Hindlimb muscle (tissue), 1 donor: ENCODE measurements around the gene PPDPF. TPM values are rescaled to one million over a fixed set of nuclear protein-coding genes. Genes with fewer than 3 reads are reported as not detected.

ENCODE experiments used
- DNase-seq: peaks from one replicate; pipeline ENCODE4 v3.0.0-alpha.2; 2013
- polyA plus RNA-seq: library from polyadenylated mRNA; unstranded; fragments of 120-200 nt; gene quantifications from one replicate; pipeline ENCODE4 v1.2.1, GENCODE V29; 2013; ENCODE audit not compliant: insufficient read length

Gene PPDPF
- polyA plus RNA-seq, 1 donor, result 287 TPM

DNA sequence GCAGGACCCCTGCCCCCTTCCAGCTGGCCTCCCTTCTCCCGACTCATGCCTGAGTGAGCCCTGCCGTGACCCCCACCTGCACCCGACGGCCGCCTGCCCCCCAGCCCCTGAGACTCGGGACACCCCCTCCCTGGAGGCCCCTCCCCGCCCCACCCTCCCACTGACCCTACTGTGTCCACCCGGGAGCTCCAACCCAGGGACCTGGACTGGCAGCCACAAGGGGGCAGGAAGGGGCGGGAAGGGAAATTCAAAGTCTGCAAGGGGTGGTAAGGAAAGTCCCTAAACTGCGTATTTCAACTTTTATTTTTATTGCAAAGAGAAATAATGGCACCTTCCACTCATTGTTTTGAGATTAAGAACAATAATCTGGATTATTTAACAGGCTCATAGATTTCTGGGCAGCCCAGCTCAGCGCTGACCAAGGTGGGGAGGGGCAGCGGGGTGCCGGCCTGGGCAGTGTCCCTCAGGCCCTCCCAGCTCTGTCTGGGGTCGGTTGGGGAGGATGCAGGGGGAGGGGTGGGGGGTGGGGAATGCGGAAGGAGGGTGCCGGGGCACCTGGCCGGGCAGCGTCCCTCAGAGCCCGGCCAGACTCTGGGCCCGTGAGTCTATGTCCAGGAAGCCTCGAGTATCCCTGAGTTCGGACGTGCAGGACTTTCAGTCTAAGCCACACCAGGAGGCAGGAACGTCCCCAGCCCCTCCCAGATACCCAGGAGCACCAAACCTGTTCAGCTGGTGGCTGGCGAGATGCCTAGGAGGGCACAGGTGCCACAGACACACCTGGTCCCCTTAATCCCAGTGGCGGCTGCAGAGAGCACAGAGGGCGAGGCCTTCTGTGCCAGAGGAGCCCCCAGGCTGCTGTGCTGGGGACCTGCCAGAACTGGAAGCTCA, 17.9 kb downstream of the PPDPF start:
- no peak for DNase-seq

DNA sequence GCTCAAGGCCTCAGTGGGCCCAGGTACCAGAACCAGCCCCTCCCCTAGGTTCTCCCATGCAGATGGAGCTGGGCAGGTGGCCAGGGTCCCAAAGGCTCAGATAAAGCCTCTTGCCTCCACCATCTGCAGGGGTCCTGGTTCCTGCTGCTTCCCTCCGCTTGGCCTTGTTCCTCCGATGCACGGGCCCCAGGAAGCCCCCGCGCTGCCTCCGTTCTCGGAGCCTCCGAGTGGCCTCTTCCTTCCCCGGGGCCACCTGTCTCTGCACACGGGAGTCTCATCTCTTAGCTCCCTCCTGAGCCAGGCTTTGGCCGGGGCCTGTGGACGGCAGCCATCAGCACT, 18.5 kb downstream of the PPDPF start:
- no peak for DNase-seq

DNA sequence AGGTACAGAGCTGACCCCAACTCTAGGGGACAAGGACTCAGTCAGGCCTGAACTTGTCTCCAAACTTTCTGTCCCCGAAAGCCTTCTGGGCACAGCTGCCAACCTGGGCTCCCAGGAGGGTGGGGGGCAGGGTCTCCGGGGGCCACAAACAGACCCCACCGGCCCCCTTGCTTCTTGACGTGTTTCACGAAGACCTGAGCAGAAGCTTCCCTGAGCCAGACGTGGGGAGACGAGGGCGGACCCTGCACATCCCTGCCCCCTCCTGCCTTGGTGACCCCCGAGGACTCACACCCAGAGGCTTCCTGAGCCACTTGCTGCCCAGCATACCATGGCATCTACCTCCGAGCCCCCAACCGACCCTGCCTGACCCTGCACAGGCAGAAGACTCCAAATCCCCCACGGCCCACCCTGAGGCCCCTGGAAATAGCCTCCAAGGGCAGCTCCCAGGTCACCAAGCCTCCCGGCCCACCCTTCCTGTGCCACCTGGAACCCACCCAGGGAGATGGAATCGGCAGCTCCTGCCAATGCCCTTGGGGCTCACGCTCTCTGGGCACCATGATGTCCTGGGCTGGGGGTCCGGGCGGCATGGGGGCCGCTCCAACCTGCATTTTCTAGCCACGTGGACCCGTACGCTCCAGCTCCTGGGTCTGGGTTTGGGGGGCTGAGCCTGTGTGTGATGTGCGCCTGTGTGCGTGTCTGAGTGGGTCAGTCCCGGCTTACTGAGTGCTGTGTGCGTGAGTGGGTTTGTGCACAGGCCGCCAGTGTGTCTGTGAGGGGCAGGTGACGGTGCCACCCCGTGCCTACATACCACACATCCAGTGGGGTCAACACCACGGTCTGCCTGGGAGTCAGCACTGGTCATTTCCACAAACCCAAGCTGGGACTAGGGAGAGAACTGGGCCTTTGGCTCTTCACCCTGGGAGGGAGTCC, 19.1 kb downstream of the PPDPF start:
- DNase-seq, result no peak

DNA sequence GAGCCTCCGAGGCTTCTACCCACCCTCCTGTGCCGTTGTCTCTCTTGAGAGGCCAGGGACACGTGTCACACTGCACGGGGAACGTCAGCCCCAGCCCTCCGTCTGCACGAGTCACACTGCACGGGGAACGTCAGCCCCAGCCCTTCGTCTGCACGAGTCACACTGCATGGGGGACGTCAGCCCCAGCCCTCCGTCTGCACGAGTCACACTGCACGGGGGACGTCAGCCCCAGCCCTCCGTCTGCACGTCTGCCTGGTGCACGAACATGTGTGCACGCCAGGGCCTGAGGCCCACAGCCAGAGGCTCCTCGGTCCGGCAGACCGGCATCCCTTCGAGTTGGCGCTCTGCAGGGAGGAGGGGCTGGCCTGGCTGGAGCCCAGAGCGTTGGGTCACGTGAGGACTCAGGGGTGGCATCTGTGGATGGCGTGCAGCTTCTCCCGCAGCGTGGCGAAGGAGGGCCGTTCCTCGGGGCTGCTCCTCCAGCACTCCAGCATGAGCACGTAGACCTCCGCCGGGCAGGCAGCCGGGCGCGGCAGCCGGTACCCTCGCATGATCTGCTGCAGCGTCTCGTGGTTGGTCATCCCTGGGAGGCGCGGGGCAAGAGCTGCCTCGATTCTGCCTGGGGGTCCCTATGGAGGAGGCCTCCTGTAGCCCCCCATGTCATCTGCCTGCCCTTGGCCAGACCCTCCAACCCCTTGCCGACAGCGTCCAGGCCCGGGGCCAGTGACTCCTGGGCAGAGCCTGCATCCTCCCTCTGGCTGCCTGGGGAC, 20.0 kb downstream of the PPDPF start:
- no peak for DNase-seq

DNA sequence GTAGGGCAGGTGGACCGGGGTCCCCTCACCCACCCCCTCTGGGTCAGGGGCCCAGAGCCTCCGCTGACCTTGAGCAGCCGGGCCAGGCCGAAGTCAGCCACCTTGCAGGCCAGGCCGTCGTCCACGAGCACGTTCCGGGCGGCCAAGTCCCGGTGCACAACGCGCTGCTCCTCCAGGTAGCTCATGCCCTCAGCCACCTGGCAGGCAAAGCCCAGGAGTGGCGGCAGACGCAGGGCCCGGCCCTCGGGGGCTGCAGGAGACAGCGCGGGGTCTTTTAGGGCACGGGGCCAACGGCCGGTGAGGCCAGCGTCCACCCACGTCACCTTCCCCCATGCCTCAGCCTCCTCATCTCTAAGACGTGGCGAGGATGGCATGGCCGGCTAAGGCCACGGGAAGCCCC, 20.8 kb downstream of the PPDPF start:
- DNase-seq, result no peak

DNA sequence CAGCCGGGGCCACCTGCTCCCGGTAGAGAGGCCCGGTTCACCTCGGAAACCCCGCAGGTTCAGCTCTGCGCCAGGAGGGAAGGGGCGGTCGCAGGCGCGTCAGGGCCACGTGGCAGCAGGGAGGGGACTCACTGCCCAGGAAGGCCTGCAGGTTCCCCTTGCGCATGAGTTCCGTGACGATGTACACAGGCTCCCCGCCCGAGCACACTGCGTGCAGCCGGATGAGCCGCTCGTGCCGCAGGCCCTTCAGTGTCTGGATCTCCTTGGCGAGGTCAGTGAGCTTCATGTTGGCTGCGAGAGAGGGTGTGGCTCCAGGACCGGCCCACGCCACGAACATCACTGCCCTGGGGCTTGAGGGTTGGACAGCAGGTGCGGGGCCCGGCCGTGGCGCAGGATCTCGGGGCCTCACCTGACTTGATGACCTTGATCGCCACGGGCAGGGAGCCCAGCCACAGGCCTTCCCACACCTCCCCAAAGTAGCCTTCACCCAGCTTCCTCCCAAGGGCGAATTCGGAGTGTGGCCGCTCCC, 21.5 kb downstream of the PPDPF start:
- DNase-seq, result no peak

DNA sequence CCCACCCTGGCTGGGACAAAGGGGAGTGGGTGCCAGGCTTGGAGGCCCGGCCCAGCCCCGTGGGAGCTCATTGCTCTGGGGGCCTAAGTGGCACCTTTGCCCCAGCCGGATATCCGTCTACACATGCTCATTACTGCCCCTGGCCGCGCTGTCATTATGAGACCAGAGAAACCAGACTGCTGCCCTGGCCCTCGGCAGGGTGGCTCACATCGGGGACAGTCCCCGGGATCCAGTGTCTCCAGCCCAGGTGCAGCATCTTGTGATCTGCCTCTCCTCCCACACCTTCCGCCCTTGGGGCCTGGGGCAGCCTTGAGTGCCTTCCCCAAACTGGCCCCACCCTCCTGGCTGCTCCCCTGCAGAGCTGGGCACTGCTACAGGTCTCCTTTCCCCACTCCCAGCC, 22.1 kb downstream of the PPDPF start:
- no peak for DNase-seq

DNA sequence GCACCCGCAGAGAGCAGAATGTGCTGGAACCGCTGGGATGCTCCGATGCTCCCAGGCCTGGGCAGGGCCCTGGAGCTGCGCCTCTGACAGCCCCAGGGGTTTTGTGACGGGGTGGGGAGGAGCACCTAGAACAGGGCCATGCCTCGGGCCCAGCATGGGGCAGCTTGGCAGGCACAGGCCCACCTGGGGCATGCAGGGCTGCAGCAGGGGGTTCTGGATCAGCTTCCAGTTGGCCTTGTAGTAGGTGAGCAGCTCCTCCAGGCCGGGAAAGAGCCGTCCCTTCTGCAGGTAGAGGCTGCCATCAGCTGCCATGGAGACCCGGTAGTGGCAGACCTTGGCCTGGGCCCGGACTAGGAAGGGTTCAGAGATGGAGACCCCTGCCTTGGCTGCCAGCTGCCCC, 22.6 kb downstream of the PPDPF start:
- DNase-seq, result no peak

DNA sequence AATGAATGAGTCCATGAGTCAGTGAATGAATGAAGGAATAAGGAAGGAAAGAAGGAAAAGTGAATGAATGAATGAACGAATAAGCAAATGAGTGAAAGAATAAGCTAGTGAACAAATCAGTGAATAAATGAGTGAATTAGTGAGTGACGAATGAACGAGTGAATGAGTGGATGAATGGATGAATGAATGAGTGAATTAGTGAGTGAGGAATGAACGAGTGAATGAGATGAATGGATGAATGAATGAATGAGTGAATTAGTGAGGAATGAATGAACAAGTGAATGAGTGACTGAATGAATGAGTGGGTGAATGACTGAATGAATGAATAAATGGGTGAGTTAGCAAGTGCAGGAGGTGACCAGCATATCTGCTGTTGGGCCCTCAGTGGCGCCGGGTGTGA, 23.2 kb downstream of the PPDPF start:
- no peak for DNase-seq

DNA sequence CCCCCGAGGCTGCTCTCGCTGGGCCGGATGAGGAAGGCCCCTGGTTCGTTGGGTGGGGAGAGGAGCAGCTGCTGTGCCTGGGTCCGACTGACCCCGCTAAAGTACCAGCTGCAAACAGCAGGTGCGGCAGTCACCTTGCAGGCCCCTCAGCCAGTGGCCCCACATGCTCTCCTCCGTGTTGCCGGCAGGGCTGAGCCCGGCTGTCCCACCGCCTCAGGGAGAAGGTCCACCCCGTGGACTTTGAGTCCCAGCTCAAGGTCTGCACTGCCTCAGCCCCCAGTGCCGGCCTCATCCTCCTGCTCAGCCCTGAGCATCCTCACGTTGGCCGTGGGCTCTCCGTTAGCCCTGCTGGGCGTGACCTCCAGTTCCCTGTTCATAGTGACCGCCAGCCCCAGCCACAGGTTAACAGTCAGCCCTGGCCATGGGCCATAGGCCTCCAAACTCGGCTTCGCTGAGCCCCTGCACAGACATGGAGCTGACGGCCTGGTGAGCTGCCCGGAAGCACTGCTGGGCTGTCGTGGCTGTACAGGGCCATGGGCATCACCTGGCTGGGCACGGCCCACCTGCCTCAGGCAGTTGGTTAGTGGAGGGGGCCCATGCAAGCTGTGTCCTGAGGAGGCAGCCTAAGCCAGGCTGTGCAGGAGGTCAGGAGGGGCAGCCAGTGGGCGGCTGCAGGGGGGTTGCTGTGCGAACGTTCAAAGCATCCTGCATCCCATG, 23.8 kb downstream of the PPDPF start:
- DNase-seq, result no peak

DNA sequence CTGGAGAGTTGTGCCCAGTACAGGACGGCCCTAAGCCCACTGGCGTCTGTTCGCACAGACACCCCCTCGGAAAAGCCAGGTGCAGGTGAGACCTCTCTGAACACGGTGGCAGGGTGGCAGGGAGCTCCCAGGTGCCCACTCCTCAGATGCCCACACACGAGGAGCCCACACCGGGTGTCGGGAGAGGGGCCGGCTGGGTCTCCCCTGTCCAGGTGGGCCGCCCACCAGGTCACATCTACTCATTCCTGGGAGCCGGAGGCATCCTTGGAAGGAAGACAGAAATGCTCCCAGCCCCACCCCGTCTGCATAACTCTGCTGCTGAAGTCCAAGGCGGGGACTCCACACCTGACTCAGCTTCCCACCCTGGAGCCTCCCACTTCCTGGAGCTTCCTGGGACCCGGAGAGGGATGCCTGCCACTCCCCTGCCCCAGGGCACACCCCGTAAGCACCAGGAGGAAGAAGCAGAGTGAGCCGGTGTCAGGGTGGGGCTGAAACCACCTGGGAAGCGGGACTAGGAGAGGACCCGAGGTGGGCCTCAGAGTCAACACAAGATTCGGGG, 24.5 kb downstream of the PPDPF start:
- DNase-seq, result no peak

DNA sequence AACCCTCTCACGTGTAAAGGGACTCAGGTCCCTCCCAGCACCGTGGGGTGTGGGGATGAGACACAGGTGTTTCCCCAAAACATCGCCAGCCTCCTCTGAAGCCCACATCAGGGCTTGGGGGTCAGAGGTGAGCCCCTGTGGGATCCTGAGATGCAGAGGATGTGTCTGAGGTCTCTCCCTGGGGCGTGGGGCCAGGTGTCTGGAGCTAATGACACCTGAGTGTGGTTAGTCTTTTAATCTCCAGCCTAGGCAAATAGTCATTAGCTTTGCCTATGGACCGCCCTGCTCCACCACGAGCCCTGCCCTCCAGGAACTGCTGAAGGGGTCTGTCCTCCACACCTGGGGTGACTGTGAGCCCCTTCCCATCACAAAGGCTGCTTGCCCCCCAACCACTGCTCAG, 25.2 kb downstream of the PPDPF start:
- no peak for DNase-seq

DNA sequence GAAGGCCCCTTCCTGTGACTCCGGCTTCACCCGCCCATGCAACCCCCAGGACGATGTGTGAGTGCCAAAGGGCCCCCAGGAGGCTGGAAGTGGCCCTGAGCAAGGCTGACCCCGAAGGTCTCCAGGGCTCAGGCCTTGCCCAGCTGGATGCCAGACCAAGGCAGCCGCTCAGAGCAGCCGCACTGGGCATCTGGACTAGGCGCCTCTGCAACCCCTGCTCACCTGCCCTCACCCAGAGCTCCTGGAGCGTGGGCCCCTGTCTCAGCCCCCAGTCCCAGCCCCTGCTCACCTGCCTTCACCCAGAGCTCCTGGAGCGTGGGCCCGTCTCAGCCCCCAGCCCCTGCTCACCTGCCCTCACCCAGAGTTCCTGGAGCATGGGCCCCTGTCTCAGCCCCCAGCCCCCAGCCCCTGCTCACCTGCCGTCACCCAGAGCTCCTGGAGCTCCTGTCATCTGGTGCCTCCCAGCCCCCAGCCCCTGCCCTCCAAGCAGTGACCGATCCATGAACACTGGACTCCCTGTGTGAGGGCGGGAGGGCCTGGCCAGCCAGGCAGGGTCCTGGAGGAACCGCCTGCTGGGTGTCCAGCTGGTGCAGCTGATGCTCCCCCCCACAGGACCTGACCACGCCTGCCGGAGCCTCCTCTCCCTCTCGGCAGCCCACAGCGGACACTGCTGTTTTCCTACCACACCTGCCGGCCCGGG, 25.8 kb downstream of the PPDPF start:
- DNase-seq, result no peak

DNA sequence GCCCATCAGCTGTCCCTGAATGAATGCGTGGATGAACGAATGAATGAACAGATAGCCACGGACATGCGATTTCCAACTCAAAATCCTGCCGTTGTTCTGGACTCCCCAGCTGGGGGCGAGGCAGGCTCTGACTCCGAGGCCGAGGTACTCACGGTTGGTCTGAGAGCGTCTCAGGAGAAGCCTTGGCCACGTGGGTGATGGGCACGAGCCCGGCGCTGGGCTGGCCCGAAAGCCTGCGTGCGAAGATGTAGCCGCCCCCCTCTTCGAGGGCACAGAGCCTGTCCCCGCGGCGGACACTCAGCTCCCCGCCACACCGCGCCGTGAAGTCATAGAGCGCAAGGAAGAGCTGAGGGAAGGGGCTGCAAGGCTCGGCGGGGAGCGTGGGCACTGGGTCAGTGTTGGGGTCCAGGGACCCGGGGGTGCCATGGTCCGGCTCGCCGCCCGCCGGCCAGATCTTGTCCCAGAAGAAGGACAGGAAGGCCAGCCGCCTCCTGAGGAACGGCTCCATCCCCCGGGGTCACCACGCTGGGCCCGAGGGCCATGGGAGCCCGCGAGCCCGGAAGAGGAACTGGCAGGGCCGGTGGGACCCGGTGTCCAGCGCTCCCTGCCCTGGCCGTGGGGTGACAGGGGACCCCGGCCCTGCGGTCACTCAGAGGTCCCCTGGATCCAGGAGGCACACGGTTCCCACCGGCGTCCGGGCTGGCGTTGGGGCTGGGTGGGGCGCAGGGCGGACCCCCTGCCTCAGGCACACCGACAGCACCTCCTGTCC, 26.6 kb downstream of the PPDPF start:
- no peak for DNase-seq

DNA sequence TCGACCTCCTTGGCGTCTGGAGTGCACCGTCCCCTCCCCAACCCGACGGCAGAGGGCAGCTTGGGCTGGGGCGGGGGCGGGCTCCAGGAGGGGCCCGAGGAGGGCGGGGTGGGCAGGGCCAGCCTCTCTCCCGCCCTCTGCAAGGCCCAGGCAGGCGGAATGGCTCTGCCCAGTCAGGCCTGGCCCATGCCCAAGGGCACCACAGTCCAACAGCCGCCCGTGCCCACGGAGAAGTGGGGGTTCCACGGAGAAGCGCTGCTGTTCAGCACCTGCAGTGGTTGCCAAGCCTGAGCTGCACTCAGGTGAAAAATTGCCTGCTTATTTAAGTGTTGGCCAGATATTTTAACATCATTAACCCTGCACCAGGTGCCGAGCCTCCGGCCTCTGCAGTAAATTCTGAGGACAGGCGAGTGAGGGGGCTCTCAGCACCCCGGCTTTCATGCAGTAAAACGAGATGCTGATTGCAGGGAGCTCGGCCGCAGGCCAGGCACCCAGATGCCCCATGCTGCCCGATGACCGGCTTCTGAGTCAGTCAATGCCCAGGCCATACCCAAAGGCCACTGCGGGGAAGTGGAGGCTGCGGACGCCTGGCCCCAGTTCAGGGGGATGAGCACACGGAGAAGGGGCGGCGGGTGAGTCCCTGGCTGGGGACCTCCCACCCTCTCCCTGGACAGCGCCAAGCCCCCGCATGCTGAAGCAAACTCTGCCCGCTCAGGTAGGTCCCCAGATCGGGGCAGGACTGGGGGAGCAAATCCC, 27.3 kb downstream of the PPDPF start, which contains the start of gene SRMS:
SRMS (minus strand) TSS at position 25 of the 756 bp plus-strand sequence. CDS start 286 bp downstream, outside the sequence.
- DNase-seq, result no peak

DNA sequence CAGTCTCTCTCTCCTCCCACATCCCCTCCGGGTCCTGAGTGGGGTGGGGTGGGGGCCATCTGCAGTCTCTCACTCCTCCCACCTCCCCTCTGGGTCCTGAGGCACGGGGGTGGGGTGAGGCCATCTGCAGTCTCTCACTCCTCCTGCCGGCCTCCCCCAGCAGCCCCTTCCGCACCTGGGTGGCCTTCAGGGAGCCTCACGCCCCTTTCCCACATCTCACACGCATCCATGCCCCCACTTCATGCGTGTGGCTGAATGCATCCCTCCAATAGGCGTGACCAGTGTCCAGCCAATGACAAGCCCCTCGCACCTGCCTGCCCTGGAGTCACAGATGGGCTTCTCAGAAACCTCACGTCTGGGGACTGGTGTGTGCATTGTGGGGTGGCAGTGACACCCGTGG, 28.0 kb downstream of the PPDPF start:
- no peak for DNase-seq

DNA sequence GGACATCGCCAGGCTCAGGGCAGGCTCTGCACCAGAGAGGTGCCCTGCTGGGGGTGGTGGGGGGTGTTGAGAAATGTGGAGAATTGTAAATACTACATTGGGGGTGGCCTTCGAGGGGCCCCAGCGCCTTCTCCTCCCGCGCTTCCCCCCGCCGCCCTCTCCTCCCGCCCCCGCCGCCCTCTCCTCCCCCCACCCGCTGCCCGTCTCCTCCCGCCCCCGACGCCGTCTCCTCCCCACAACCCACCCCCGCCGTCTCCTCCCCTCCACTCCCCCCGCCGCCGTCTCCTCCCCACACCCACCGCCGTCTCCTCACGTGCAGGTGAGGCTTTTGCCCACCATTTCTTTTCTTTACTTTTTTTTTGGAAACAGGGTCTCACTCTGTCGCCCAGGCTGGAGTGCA, 28.5 kb downstream of the PPDPF start:
- no peak for DNase-seq

DNA sequence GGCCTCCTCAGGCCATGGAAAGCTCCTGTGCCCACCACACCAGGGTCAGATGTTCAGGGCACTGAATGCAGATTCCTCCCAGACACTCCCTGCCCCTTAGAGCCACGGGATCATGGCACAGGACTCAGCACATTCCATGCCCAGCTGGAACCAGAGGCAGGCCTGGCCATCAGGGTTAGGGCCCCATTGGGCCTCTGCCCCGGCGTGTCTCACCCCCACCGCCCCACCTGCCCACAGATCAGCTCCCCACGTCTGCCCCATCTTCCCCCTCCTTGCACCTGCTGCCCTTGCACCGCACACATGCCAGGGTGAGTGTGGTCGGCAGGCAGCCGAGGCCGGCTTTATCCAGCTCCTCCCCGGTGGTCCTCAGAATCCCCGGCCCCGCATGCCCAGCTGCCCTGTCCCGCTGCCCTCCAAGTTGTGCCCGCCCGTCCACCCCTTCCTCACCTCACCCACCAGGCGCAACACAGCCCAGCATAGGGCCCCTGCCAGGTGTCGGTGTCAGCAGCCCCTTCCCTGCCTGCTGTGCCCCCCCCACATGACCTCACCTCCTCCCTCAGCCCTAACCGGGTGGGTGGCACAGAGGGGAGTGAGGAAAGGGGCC, 29.2 kb downstream of the PPDPF start:
- no peak for DNase-seq

DNA sequence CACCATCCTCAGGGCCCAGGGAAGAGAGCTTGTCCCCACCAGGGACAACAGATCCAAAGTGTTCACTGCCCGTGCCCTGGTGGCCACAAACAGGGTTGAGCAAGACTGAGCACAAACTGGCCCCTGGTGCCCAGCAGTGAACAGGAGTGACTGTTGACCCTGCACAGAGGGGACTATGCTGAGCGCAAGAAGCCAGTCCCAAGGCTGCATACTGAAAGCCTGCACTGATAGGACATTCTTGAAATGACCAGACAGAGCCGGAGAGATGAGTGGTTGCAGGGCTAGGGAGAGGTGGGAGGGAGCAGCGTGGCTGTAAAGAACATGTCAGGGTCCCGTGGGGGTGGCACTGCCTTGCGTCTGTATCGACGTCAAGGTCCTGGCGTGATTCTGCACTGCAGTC, 30.5 kb downstream of the PPDPF start:
- DNase-seq, result no peak
